HG02623 (cell line): ENCODE results near the gene CSPG4.
"Not testable (repeated sequence)": the region's sequence is repeated elsewhere in the genome, so short reads cannot be mapped to it uniquely, and the experiment has no call there.

Experiments used
- ATAC-seq: cut with Tn5 transposase; IDR thresholded peaks from one replicate; pipeline ENCODE4 v1.9.1; 2021; ENCODE audit warnings: moderate library complexity; ENCODE audit not compliant: unreplicated experiment

The CSPG4 gene

GRCh38 chr15:75689429-75689828 lies 23.2 kb downstream of the CSPG4 start:
- ATAC-seq: not testable (repeated sequence)

GRCh38 chr15:75688831-75689230 lies 23.8 kb downstream of the CSPG4 start:
- ATAC-seq: no peak

GRCh38 chr15:75688278-75688557 lies 24.4 kb downstream of the CSPG4 start:
- no peak for ATAC-seq

- ATAC-seq: no peak
Observed at GRCh38 chr15:75687486-75688277, 25.0 kb downstream of the CSPG4 start.

- not testable (repeated sequence) for ATAC-seq
Observed at GRCh38 chr15:75686212-75686642, 26.4 kb downstream of the CSPG4 start.

- no peak for ATAC-seq
Observed at GRCh38 chr15:75685195-75685594, 27.5 kb downstream of the CSPG4 start.

GRCh38 chr15:75684648-75685047 lies 28.0 kb downstream of the CSPG4 start:
- no peak for ATAC-seq

- not testable (repeated sequence) for ATAC-seq
Observed at GRCh38 chr15:75683646-75684312, 28.9 kb downstream of the CSPG4 start.

GRCh38 chr15:75682181-75683135 lies 30.2 kb downstream of the CSPG4 start:
- ATAC-seq: no peak

GRCh38 chr15:75680007-75680789 lies 32.5 kb downstream of the CSPG4 start:
- no peak for ATAC-seq

GRCh38 chr15:75678324-75678690 lies 34.3 kb downstream of the CSPG4 start:
- ATAC-seq: not testable (repeated sequence)

- ATAC-seq: no peak
Observed at GRCh38 chr15:75677465-75678323, 35.0 kb downstream of the CSPG4 start.

GRCh38 chr15:75676688-75677464 lies 35.8 kb downstream of the CSPG4 start:
- ATAC-seq: no peak

- no peak for ATAC-seq
Observed at GRCh38 chr15:75675579-75676404, 36.9 kb downstream of the CSPG4 start.

GRCh38 chr15:75674366-75674765 lies 38.3 kb downstream of the CSPG4 start:
- no peak for ATAC-seq

GRCh38 chr15:75673426-75674235 lies 39.0 kb downstream of the CSPG4 start:
- no peak for ATAC-seq
